HCT116 (cell line): ENCODE measurements around the gene TSPAN10. TPM values are rescaled to one million over a fixed set of nuclear protein-coding genes. Genes with fewer than 3 reads are reported as not detected.
A peak's percentile ranks its signal among the peaks of the same experiment; 100 is the strongest.

ENCODE experiments used
- ATAC-seq: fragments of 200-7000 bp; cut with Tn5 transposase; 2 replicates; pipeline ENCODE4 v1.9.1; 2020; ENCODE audit warnings: mild to moderate bottlenecking, moderate library complexity
- BruUV-seq: library from RNA; stranded (reverse); fragments of 400-500 nt; replicated peaks from 2 replicates; lab custom pipeline; 2021; lab: Mats Ljungman, UMichigan
- CTCF ChIA-PET: fragments of 300-600 bp; sonication (Branson Sonifier 250); formaldehyde crosslinking; loops from one replicate; lab custom pipeline; 2021; ENCODE audit warnings: antibody characterized with exemption; lab: Charles Lee
- POLR2A ChIA-PET: fragments of 300-600, 350-600 bp; sonication (Branson Sonifier 250); formaldehyde crosslinking; loops from one replicate; lab custom pipeline; 2021; ENCODE audit warnings: antibody characterized with exemption; lab: Charles Lee
- RAD21 ChIA-PET, 2 experiments: fragments of 300-600 bp; sonication (Branson Sonifier 250); formaldehyde crosslinking; loops; one replicate each; lab custom pipeline; 2023; ENCODE audit warnings: low total read pairs in 2 of 2; ENCODE audit not compliant: uncharacterized antibody in 2 of 2, unreplicated experiment in 2 of 2, low non-redundant PET in 1 of 2; lab: Charles Lee
- DNase-seq: peaks from one replicate; pipeline ENCODE4 v3.0.0-alpha.2; 2010; ENCODE audit warnings: low read depth, low spot score
- H2AFZ ChIP-seq: fragments of 200-600 bp; shearing (Covaris generic), sonication (generic); 2 replicates; pipeline ENCODE4 v1.6.1; 2017; ENCODE audit warnings: low read depth, mixed run types, mixed read lengths, antibody characterized with exemption, low read length; ENCODE audit not compliant: poor library complexity, severe bottlenecking
- H3K27ac ChIP-seq: 2 replicates; pipeline ENCODE4 v1.5.1; 2012; ENCODE audit warnings: low read depth, low read length
- H3K27me3 ChIP-seq: fragments of 200-600 bp; sonication (generic); 2 replicates; pipeline ENCODE4 v1.6.1; 2016; ENCODE audit warnings: mixed run types, low read length, mixed read lengths; ENCODE audit not compliant: insufficient read depth
- H3K36me3 ChIP-seq, 2 experiments: fragments of 200-500 bp in 1 of 2; fragments of 200-600 bp in 1 of 2; sonication (Bioruptor generic) in 1 of 2; sonication (generic) in 1 of 2; 2 replicates each; pipeline versions ENCODE4 v1.5.1 to v1.6.1; 2014 to 2016; ENCODE audit warnings: low read length in 2 of 2, inconsistent platforms in 1 of 2, mixed read lengths in 1 of 2, mixed run types in 1 of 2; ENCODE audit not compliant: insufficient read depth in 2 of 2, control insufficient read depth in 1 of 2
- H3K4me1 ChIP-seq, 2 experiments: fragments of 200-600 bp in 1 of 2; sonication (generic) in 1 of 2; 2 replicates each; pipeline versions ENCODE4 v1.5.1 to v1.6.1; 2012 to 2017; ENCODE audit warnings: low read length in 2 of 2, inconsistent platforms in 1 of 2, mild to moderate bottlenecking in 1 of 2, mixed read lengths in 1 of 2, mixed run types in 1 of 2, moderate library complexity in 1 of 2; ENCODE audit not compliant: insufficient read depth in 2 of 2, control insufficient read depth in 1 of 2
- H3K4me2 ChIP-seq: fragments of 200-600 bp; sonication (generic); 2 replicates; pipeline ENCODE4 v1.6.1; 2017; ENCODE audit warnings: mixed run types, low read length, mixed read lengths
- H3K4me3 ChIP-seq, 2 experiments: fragments of 200-600 bp in 1 of 2; sonication (generic) in 1 of 2; replicated peaks in 1 of 2; 2 replicates each; pipeline ENCODE4 v1.5.1; 2011 to 2016; ENCODE audit warnings: low read length in 2 of 2, control low read depth in 1 of 2, low read depth in 1 of 2, mild to moderate bottlenecking in 1 of 2, mixed read lengths in 1 of 2, mixed run types in 1 of 2
- H3K79me2 ChIP-seq: fragments of 200-600 bp; sonication (generic); 2 replicates; pipeline ENCODE4 v1.6.1; 2017; ENCODE audit warnings: mild to moderate bottlenecking, mixed run types, low read length, moderate library complexity, mixed read lengths; ENCODE audit not compliant: insufficient read depth
- H3K9ac ChIP-seq: fragments of 200-600 bp; sonication (generic); 2 replicates; pipeline ENCODE4 v1.6.1; 2016; ENCODE audit warnings: low read length, mixed read lengths
- H3K9me2 ChIP-seq: fragments of 200-600 bp; sonication (generic), shearing (Covaris generic); 2 replicates; pipeline ENCODE4 v1.6.1; 2017; ENCODE audit warnings: mixed run types, mild to moderate bottlenecking, moderate library complexity; ENCODE audit not compliant: insufficient read depth
- H3K9me3 ChIP-seq, 2 experiments: fragments of 200-500 bp in 1 of 2; fragments of 200-600 bp in 1 of 2; sonication (Bioruptor generic) in 1 of 2; sonication (generic) in 1 of 2; 2 replicates each; pipeline ENCODE4 v1.6.1; 2014 to 2017; ENCODE audit warnings: low read length in 2 of 2, mixed read lengths in 2 of 2, inconsistent platforms in 1 of 2, low read depth in 1 of 2, mild to moderate bottlenecking in 1 of 2, mixed run types in 1 of 2, moderate library complexity in 1 of 2; ENCODE audit not compliant: control insufficient read depth in 1 of 2, insufficient read depth in 1 of 2
- H4K20me1 ChIP-seq: fragments of 200-600 bp; sonication (generic), shearing (Covaris generic); 2 replicates; pipeline ENCODE4 v1.6.1; 2017; ENCODE audit warnings: mixed run types, mild to moderate bottlenecking, moderate library complexity; ENCODE audit not compliant: insufficient read depth
- ELF1 ChIP-seq: IDR thresholded peaks from 2 replicates; pipeline ENCODE4 v1.6.1; 2012; ENCODE audit warnings: low read depth, borderline replicate concordance
- EZH2phosphoT487 ChIP-seq: fragments of 200-600 bp; IDR thresholded peaks from 2 replicates; pipeline ENCODE4 v1.6.1; 2018; ENCODE audit warnings: antibody characterized with exemption, borderline replicate concordance
- FOSL1 ChIP-seq: IDR thresholded peaks from 2 replicates; pipeline ENCODE4 v1.6.1; 2012; ENCODE audit warnings: low read depth
- JUND ChIP-seq: IDR thresholded peaks from 2 replicates; pipeline ENCODE4 v1.6.1; 2012
- POLR2A ChIP-seq: IDR thresholded peaks from 2 replicates; pipeline ENCODE4 v1.7.0; 2011; ENCODE audit warnings: borderline replicate concordance; ENCODE audit not compliant: insufficient read depth, insufficient read length; ENCODE audit errors: extremely low read depth
- RAD21 ChIP-seq: IDR thresholded peaks from 2 replicates; pipeline ENCODE4 v1.6.1; 2012; ENCODE audit warnings: low read depth, mild to moderate bottlenecking
- SIN3A ChIP-seq: IDR thresholded peaks from 2 replicates; pipeline ENCODE4 v1.6.1; 2012; ENCODE audit warnings: low read depth
- SP1 ChIP-seq: IDR thresholded peaks from 2 replicates; pipeline ENCODE4 v1.6.1; 2012; ENCODE audit warnings: low read depth
- SRF ChIP-seq: IDR thresholded peaks from 2 replicates; pipeline ENCODE4 v1.6.1; 2012; ENCODE audit warnings: low read depth
- TCF7L2 ChIP-seq: IDR thresholded peaks from 2 replicates; pipeline ENCODE4 v1.7.0; 2011; ENCODE audit warnings: borderline replicate concordance, inconsistent platforms; ENCODE audit not compliant: insufficient read depth, insufficient read length; ENCODE audit errors: extremely low read depth
- ZFX ChIP-seq: fragments of 450-650 bp; IDR thresholded peaks from 2 replicates; pipeline ENCODE4 v1.6.1; 2017
- ZNF274 ChIP-seq: fragments of 200-500 bp; sonication (Bioruptor generic); IDR thresholded peaks from 2 replicates; pipeline ENCODE4 v1.6.1; 2014; ENCODE audit warnings: mild to moderate bottlenecking, low read depth, low read length, inconsistent platforms
- intact Hi-C: fragments of 100-400 bp; cut with micrococcal nuclease; formaldehyde crosslinking; loops from 2 replicates; pipeline ENCODE4 v1.10.0; 2022
- total RNA-seq: library from RNA; stranded (reverse); gene quantifications from one replicate; pipeline ENCODE4 v1.2.1, GENCODE V29; 2021; ENCODE audit not compliant: unreplicated experiment
- TF ChIP-seq, protein P1 (sequence below): IDR thresholded peaks from 2 replicates; pipeline ENCODE4 v1.6.1; 2012; ENCODE audit warnings: low read depth
- TF ChIP-seq, protein P2 (sequence below), 3 experiments: fragments of 200-600 bp in 1 of 3; sonication (generic) in 1 of 3; IDR thresholded peaks in 2 of 3; conservative IDR thresholded peaks in 1 of 3; 2 replicates each; pipeline ENCODE4 v1.5.1; 2012 to 2017; ENCODE audit warnings: low read depth in 2 of 3, low read length in 2 of 3, antibody characterized with exemption in 1 of 3, borderline replicate concordance in 1 of 3, control low read depth in 1 of 3, mild to moderate bottlenecking in 1 of 3, mixed read lengths in 1 of 3, mixed run types in 1 of 3, moderate library complexity in 1 of 3; ENCODE audit not compliant: insufficient read depth in 1 of 3
- TF ChIP-seq, protein P3 (sequence below): IDR thresholded peaks from 2 replicates; pipeline ENCODE4 v1.6.1; 2012

Gene TSPAN10
- total RNA-seq, 1 experiment from 2014 or later = 2.3 TPM

DNA sequence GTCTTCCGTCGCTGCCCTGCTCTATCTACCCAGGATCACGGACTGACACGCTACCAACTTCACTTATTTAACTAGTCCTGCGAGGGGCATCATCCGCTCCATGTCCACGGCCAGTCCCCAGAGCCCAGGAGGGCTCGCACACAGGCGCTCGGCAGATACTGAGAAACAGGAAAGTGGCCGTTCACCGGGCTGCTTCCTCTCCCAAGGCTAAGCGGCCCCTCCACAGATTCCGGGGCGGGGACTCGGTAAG, 29.0 kb downstream of the TSPAN10 start:
- intact Hi-C loops = no loop called here
- TF ChIP-seq ELF1 (no peak), RAD21 (no peak), SP1 (no peak), FOSL1 (no peak), SRF (no peak), ZFX (no peak), TCF7L2 (no peak), POLR2A (no peak), SIN3A (no peak), JUND (no peak), ZNF274 (no peak), EZH2phosphoT487 (no peak)
- TF ChIP-seq, protein P1, sequence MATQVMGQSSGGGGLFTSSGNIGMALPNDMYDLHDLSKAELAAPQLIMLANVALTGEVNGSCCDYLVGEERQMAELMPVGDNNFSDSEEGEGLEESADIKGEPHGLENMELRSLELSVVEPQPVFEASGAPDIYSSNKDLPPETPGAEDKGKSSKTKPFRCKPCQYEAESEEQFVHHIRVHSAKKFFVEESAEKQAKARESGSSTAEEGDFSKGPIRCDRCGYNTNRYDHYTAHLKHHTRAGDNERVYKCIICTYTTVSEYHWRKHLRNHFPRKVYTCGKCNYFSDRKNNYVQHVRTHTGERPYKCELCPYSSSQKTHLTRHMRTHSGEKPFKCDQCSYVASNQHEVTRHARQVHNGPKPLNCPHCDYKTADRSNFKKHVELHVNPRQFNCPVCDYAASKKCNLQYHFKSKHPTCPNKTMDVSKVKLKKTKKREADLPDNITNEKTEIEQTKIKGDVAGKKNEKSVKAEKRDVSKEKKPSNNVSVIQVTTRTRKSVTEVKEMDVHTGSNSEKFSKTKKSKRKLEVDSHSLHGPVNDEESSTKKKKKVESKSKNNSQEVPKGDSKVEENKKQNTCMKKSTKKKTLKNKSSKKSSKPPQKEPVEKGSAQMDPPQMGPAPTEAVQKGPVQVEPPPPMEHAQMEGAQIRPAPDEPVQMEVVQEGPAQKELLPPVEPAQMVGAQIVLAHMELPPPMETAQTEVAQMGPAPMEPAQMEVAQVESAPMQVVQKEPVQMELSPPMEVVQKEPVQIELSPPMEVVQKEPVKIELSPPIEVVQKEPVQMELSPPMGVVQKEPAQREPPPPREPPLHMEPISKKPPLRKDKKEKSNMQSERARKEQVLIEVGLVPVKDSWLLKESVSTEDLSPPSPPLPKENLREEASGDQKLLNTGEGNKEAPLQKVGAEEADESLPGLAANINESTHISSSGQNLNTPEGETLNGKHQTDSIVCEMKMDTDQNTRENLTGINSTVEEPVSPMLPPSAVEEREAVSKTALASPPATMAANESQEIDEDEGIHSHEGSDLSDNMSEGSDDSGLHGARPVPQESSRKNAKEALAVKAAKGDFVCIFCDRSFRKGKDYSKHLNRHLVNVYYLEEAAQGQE = no peak
- TF ChIP-seq, protein P2, sequence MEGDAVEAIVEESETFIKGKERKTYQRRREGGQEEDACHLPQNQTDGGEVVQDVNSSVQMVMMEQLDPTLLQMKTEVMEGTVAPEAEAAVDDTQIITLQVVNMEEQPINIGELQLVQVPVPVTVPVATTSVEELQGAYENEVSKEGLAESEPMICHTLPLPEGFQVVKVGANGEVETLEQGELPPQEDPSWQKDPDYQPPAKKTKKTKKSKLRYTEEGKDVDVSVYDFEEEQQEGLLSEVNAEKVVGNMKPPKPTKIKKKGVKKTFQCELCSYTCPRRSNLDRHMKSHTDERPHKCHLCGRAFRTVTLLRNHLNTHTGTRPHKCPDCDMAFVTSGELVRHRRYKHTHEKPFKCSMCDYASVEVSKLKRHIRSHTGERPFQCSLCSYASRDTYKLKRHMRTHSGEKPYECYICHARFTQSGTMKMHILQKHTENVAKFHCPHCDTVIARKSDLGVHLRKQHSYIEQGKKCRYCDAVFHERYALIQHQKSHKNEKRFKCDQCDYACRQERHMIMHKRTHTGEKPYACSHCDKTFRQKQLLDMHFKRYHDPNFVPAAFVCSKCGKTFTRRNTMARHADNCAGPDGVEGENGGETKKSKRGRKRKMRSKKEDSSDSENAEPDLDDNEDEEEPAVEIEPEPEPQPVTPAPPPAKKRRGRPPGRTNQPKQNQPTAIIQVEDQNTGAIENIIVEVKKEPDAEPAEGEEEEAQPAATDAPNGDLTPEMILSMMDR (IDR thresholded peaks at IDR 0.05 in 2 of 3, conservative IDR thresholded peaks at IDR 0.05 in 1 of 3; ENCODE audit: borderline replicate concordance in 1 of 3, insufficient read depth in 1 of 3, low read depth in 2 of 3, low read length in 2 of 3) = no peak
- TF ChIP-seq, protein P3, sequence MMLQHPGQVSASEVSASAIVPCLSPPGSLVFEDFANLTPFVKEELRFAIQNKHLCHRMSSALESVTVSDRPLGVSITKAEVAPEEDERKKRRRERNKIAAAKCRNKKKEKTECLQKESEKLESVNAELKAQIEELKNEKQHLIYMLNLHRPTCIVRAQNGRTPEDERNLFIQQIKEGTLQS = no peak
- TF ChIP-seq, all 23 proteins: peak for 0
- Histone ChIP-seq H2AFZ (no peak overlapping the region), H3K4me1 (peaks cover 40 to 48% of the 10 kb centered on the region in 2 experiments), H3K36me3 (peaks cover 18 to 39% of the 10 kb centered on the region in 2 experiments), H3K27me3 (no peaks in the 10 kb centered on the region), H3K27ac (peak overlapping the region; percentile 86), H4K20me1 (peaks cover 3% of the 10 kb centered on the region; the same call in 1 of the 2 replicates), H3K4me3 (peak overlapping the region; percentile 78 to 84), H3K4me2 (peak overlapping the region; percentile 89), H3K9me3 (no peaks in the 10 kb centered on the region), H3K9me2 (no peaks in the 10 kb centered on the region), H3K9ac (peak overlapping the region; percentile 97), H3K79me2 (peaks cover 61% of the 10 kb centered on the region)
- ATAC-seq = no peak
- ChIA-PET RAD21 (interaction anchor here in 1 of 2 experiments (2.2 kb wide), 1 partner anchor 18 kb away, joined by 4 read pairs; the partner anchor contains the start of genes ARL16 and HGS), CTCF (no interaction called here), POLR2A (interaction anchor here (1.2 to 2.7 kb wide), 3 partner anchors 10 to 18 kb away, joined by 5 to 9 read pairs (median 7); partner anchors contain the start of genes ARL16, HGS and PDE6G)
- DNase-seq = no peak
- TSS peak; percentile 83 for BruUV-seq
